Gastrocnemius medialis (tissue), 4 donors: Measurements from ENCODE around the gene ADAR. TPM values are rescaled to one million over a fixed set of nuclear protein-coding genes. Genes with fewer than 3 reads are reported as not detected.

Experiments
- ATAC-seq, 2 donors: fragments of 150-250 bp; one replicate each; pipeline ENCODE4 v1.9.1; 2016
- DNase-seq, 2 donors: peaks; one replicate each; pipeline ENCODE4 v3.0.0-alpha.2; 2019
- H3K27ac ChIP-seq, 4 donors: fragments of 200-600 bp; sonication (generic); 1 replicate in 1 of 4; 2 replicates in 3 of 4; pipeline ENCODE4 v1.5.1; 2016 to 2018; ENCODE audit warnings: mild to moderate bottlenecking in 2 of 4, moderate library complexity in 1 of 4
- H3K27me3 ChIP-seq, 3 donors: fragments of 200-600 bp; sonication (generic) in 2 of 3; 1 replicate in 1 of 3; 2 replicates in 2 of 3; pipeline versions ENCODE4 v1.5.1 to v1.6.0; 2016 to 2019; ENCODE audit warnings: mild to moderate bottlenecking in 1 of 3, moderate library complexity in 1 of 3
- H3K36me3 ChIP-seq, 2 donors: fragments of 200-600 bp; sonication (generic) in 1 of 2; one replicate each; pipeline ENCODE4 v1.5.1; 2017 to 2018
- H3K4me1 ChIP-seq, 2 donors: fragments of 200-600 bp; sonication (generic) in 1 of 2; one replicate each; pipeline ENCODE4 v1.5.1; 2016 to 2017; ENCODE audit warnings: mild to moderate bottlenecking in 2 of 2
- H3K4me3 ChIP-seq, 4 donors: fragments of 200-600 bp; sonication (generic) in 3 of 4; 1 replicate in 1 of 4; 2 replicates in 3 of 4; pipeline ENCODE4 v1.5.1; 2016 to 2019; ENCODE audit warnings: mild to moderate bottlenecking in 2 of 4
- H3K9me3 ChIP-seq, 3 donors: fragments of 200-600 bp; sonication (generic) in 2 of 3; 1 replicate in 1 of 3; 2 replicates in 2 of 3; pipeline ENCODE4 v1.5.1; 2016 to 2019
- POLR2A ChIP-seq, 2 donors: fragments of 450-650 bp; IDR thresholded peaks; one replicate each; pipeline ENCODE4 v1.6.1; 2017; ENCODE audit warnings: antibody characterized with exemption in 2 of 2, mild to moderate bottlenecking in 2 of 2, moderate library complexity in 2 of 2
- in situ Hi-C, 4 donors: fragments of 200-750 bp; cut with MboI; loops; one replicate each; pipeline versions ENCODE4 v1.15.0 to v1.8.0; 2017; ENCODE audit warnings: low sequenced_read_pairs in 4 of 4
- intact Hi-C: fragments of 100-400 bp; cut with DNase I; formaldehyde crosslinking; loops from one replicate; pipeline ENCODE4 v1.15.1; 2023; ENCODE audit warnings: low total_unique reads
- total RNA-seq, 4 donors: library from RNA; depleted of rRNA; stranded (reverse); fragments of >200 nt; gene quantifications; one replicate each; pipeline versions ENCODE4 v1.1.0 to v1.2.3, GENCODE V29; 2016
- TF ChIP-seq, protein P1 (sequence below), 5 experiments: fragments of 450-650 bp in 3 of 5; fragments of 200-600 bp in 2 of 5; sonication (generic) in 2 of 5; IDR thresholded peaks in 4 of 5; conservative IDR thresholded peaks in 1 of 5; 1 replicate in 4 of 5; 2 replicates in 1 of 5; pipeline ENCODE4 v1.5.1; 2016 to 2019; ENCODE audit warnings: antibody characterized with exemption in 5 of 5, mild to moderate bottlenecking in 3 of 5, moderate library complexity in 3 of 5

Gene ADAR
- total RNA-seq, 4 donors from 2014 or later = 16.4 to 38.4 (median 19.0) TPM

GRCh38 chr1:154539486-154540483 lies 68.2 kb downstream of the ADAR start:
- Histone ChIP-seq H3K9me3 (no peaks in the 10 kb centered on the region), H3K27ac (no peak overlapping the region), H3K27me3 (no peaks in the 10 kb centered on the region), H3K4me1 (no peaks in the 10 kb centered on the region), H3K36me3 (no peaks in the 10 kb centered on the region), H3K4me3 (no peak overlapping the region)
- DNase-seq = no peak
- ATAC-seq = no peak
- TF ChIP-seq POLR2A (IDR thresholded peaks at IDR 0.05) = no peak
- TF ChIP-seq, protein P1, sequence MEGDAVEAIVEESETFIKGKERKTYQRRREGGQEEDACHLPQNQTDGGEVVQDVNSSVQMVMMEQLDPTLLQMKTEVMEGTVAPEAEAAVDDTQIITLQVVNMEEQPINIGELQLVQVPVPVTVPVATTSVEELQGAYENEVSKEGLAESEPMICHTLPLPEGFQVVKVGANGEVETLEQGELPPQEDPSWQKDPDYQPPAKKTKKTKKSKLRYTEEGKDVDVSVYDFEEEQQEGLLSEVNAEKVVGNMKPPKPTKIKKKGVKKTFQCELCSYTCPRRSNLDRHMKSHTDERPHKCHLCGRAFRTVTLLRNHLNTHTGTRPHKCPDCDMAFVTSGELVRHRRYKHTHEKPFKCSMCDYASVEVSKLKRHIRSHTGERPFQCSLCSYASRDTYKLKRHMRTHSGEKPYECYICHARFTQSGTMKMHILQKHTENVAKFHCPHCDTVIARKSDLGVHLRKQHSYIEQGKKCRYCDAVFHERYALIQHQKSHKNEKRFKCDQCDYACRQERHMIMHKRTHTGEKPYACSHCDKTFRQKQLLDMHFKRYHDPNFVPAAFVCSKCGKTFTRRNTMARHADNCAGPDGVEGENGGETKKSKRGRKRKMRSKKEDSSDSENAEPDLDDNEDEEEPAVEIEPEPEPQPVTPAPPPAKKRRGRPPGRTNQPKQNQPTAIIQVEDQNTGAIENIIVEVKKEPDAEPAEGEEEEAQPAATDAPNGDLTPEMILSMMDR (IDR thresholded peaks at IDR 0.05 in 4 of 5, conservative IDR thresholded peaks at IDR 0.05 in 1 of 5) = no peak
- in situ Hi-C loops = loop anchor here in 3 of 4 donors (10.0 kb wide), 1 partner anchor 55 kb away; no protein-coding TSS in a partner anchor
- intact Hi-C loops = no loop called here

DNA sequence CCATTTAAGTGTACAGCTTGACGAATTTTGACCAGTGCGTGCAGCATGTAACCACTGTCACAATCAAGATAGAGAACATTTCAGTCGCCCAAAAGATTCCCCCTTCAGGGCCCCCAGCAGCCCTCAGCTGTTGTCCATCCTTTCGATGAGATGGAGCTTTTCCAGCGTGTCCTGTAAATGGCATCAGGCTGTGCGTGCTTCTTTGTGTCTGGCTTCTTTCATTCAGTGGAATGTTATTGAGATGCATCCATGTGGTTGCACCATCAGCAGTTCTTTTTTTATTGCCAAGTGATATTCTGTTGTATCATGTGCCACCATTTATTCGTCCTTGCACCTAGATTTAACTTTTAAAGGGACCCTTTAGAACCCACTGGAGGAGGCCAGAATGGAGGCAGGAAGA lies 71.4 kb downstream of the ADAR start:
- TF ChIP-seq, protein P1 (IDR thresholded peaks at IDR 0.05 in 4 of 5, conservative IDR thresholded peaks at IDR 0.05 in 1 of 5) = no peak
- no peak for TF ChIP-seq POLR2A (IDR thresholded peaks at IDR 0.05)
- H3K36me3 ChIP-seq = no peaks in the 10 kb centered on the region
- no peak overlapping the region for H3K4me3 ChIP-seq
- H3K27me3 ChIP-seq = no peaks in the 10 kb centered on the region
- no peaks in the 10 kb centered on the region for H3K4me1 ChIP-seq
- ATAC-seq = no peak
- in situ Hi-C loops = no loop called here
- DNase-seq = no peak
- no peak overlapping the region for H3K27ac ChIP-seq
- H3K9me3 ChIP-seq = no peaks in the 10 kb centered on the region
- intact Hi-C loops = no loop called here

GRCh38 chr1:154533952-154534844 lies 73.8 kb downstream of the ADAR start:
- Histone ChIP-seq H3K4me1 (no peaks in the 10 kb centered on the region), H3K36me3 (no peaks in the 10 kb centered on the region), H3K27ac (no peak overlapping the region), H3K4me3 (no peak overlapping the region), H3K27me3 (no peaks in the 10 kb centered on the region), H3K9me3 (no peaks in the 10 kb centered on the region)
- ATAC-seq = no peak
- DNase-seq = no peak
- TF ChIP-seq POLR2A (IDR thresholded peaks at IDR 0.05) = no peak
- TF ChIP-seq, protein P1 (IDR thresholded peaks at IDR 0.05 in 4 of 5, conservative IDR thresholded peaks at IDR 0.05 in 1 of 5) = peak in 1 of 5 experiments; percentile 7
- intact Hi-C loops (no loop called here), in situ Hi-C loops (no loop called here)

Other genes starting within 250 kb of the ADAR start
- gene IL6R, start 202.8 kb downstream of the ADAR start, total RNA-seq = 100 to 1,000 TPM; 271 to 435 (median 367) TPM
- 1 to 10 TPM in 1 of 4 donors, under 1 TPM in 3; 0.61 to 4.2 (median 0.62) TPM for gene TDRD10, start 106.0 kb downstream of the ADAR start, total RNA-seq
- 1 to 10 TPM; 5.0 to 6.9 (median 6.2) TPM for gene SHE, start 105.8 kb downstream of the ADAR start, total RNA-seq
- 10 to 100 TPM; 18.8 to 42.8 (median 24.1) TPM for gene UBE2Q1, start 49.5 kb downstream of the ADAR start, total RNA-seq
- not detected for gene CHRNB2, start 40.4 kb downstream of the ADAR start, total RNA-seq